Smooth muscle cell (in vitro differentiated cells): ENCODE data around the gene UPF3A. TPM values are rescaled to one million over a fixed set of nuclear protein-coding genes. Genes with fewer than 3 reads are reported as not detected.

Experiments used
- DNase-seq: peaks from one replicate; lab custom pipeline; 2025; ENCODE audit not compliant: unreplicated experiment; lab: John Stamatoyannopoulos, UW
- H2AFZ ChIP-seq: fragments of 200-600 bp; sonication (generic); 2 replicates; pipeline ENCODE4 v1.6.0; 2016; ENCODE audit warnings: antibody characterized with exemption, low read depth, mild to moderate bottlenecking
- H3F3A ChIP-seq: fragments of 200-600 bp; sonication (generic); 2 replicates; pipeline ENCODE4 v1.6.0; 2017; ENCODE audit warnings: antibody characterized with exemption, low read depth
- H3K27ac ChIP-seq: fragments of 200-600 bp; sonication (generic); 2 replicates; pipeline ENCODE4 v1.5.1; 2016; ENCODE audit warnings: low read depth, mild to moderate bottlenecking
- H3K27me3 ChIP-seq: fragments of 200-600 bp; sonication (generic); 2 replicates; pipeline ENCODE4 v1.6.1; 2016; ENCODE audit warnings: low read depth, mild to moderate bottlenecking
- H3K36me3 ChIP-seq: fragments of 200-600 bp; sonication (generic); 2 replicates; pipeline ENCODE4 v1.5.1; 2016; ENCODE audit warnings: low read depth
- H3K4me1 ChIP-seq: fragments of 200-600 bp; sonication (generic); 2 replicates; pipeline ENCODE4 v1.5.1; 2016; ENCODE audit warnings: low read depth
- H3K4me2 ChIP-seq: fragments of 200-600 bp; sonication (generic); 2 replicates; pipeline ENCODE4 v1.6.0; 2016; ENCODE audit warnings: mild to moderate bottlenecking
- H3K4me3 ChIP-seq: fragments of 200-600 bp; sonication (generic); 2 replicates; pipeline ENCODE4 v1.5.1; 2016; ENCODE audit warnings: mild to moderate bottlenecking
- H3K79me2 ChIP-seq: fragments of 200-600 bp; sonication (generic); 2 replicates; pipeline ENCODE4 v1.6.0; 2016; ENCODE audit warnings: low read depth, mild to moderate bottlenecking
- H3K9ac ChIP-seq: fragments of 200-600 bp; sonication (generic); 2 replicates; pipeline ENCODE4 v1.6.0; 2016; ENCODE audit warnings: low read depth
- H3K9me3 ChIP-seq: fragments of 200-600 bp; sonication (generic); replicated peaks from 2 replicates; pipeline ENCODE4 v1.5.1; 2016; ENCODE audit warnings: low read depth
- H4K20me1 ChIP-seq: fragments of 200-600 bp; sonication (generic); 2 replicates; pipeline ENCODE4 v1.6.0; 2016; ENCODE audit warnings: low read depth
- CTCF ChIP-seq: fragments of 200-600 bp; sonication (generic); IDR thresholded peaks from 2 replicates; pipeline ENCODE4 v1.5.1; 2017; ENCODE audit warnings: borderline replicate concordance, mild to moderate bottlenecking, antibody characterized with exemption; ENCODE audit not compliant: insufficient read depth, poor library complexity, severe bottlenecking
- WGBS: methylation state at CpG from one replicate; pipeline ENCODE4 v1.1.7; 2016; ENCODE audit warnings: low lambda C conversion rate; 5-methylcytosine and 5-hydroxymethylcytosine counted together
- polyA plus RNA-seq: library from polyadenylated mRNA; unstranded; fragments of >200 nt; fragmentation: Nextera tagmentation; extraction: Ambion mirVana; gene quantifications from 2 replicates; pipeline ENCODE4 v1.2.1, GENCODE V29; 2016
- total RNA-seq: library from RNA; depleted of rRNA; stranded (reverse); fragments of >200 nt; gene quantifications from 2 replicates; pipeline ENCODE4 v1.2.3, GENCODE V29; 2014

UPF3A gene
- total and polyA plus RNA-seq, 2 experiments from 2014 or later: 22.4 to 34.1 TPM

GRCh38 chr13:114285166-114285808 is 3.9 kb downstream of the UPF3A start:
- Histone ChIP-seq H3K36me3 (no peaks in the 10 kb centered on the region), H3K27ac (peak overlapping the region; percentile 84)

DNA sequence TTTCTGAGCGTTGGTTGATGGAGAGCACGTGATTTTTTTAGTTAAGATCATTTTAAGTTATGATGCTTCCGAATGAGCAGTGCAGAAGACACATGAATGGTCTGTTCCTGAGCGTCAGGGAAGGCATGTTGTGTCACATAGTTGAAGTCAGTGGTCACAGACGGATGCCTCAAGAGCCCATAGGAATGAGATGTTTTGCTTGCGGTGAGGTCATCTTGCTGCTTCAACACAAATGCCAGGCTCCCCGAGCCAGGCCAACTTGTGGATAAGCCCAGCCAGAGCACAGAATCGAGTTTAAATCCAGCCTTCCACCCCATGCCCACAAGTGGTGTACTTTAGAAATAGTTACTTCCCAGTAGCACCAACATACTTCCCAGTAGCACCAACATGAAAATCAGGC is 5.4 kb downstream of the UPF3A start:
- DNase-seq: no peak

More at GRCh38 chr13:114285166-114285808, 3.9 kb downstream of the UPF3A start:
- Histone ChIP-seq H3K79me2 (peaks cover 59% of the 10 kb centered on the region), H3F3A (peaks cover 13% of the 10 kb centered on the region), H3K4me1 (peaks cover 18% of the 10 kb centered on the region), H3K27me3 (no peaks in the 10 kb centered on the region), H3K9ac (peak overlapping the region; percentile 4), H3K4me2 (no peak overlapping the region), H4K20me1 (peaks cover 13% of the 10 kb centered on the region), H2AFZ (no peak overlapping the region), H3K9me3 (no peaks in the 10 kb centered on the region), H3K4me3 (no peak overlapping the region)
- TF ChIP-seq CTCF: no peak
- 97% methylated on average over 4 of the region's 4 CpGs for WGBS
- no peak for DNase-seq

DNA sequence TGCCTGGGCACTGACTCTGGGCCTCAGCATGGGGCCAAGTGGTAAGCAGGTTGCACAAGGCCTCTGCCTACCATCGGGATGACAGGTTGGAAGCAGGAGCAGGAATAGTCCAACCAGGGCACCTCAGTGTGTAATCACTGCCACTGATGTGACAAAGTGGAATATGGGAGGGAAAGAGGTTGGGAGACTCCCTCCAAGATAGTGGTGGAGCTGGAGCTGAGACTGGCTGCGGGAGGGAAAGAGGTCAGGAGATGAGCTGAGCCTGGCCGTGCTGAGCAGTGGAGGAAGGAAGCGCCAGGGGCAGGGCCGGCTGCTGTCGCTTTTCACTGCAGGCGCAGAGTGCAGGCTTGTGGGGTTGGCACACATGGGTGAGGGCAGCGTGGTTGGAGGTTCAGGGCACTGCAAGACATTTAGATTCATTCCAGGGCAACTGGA is 6.8 kb downstream of the UPF3A start:
- Histone ChIP-seq H3K4me3 (no peak overlapping the region), H3K4me2 (no peak overlapping the region), H3K9ac (no peak overlapping the region), H3K27ac (no peak overlapping the region), H3K79me2 (peaks cover 50% of the 10 kb centered on the region), H3F3A (peaks cover 9% of the 10 kb centered on the region), H2AFZ (no peak overlapping the region), H3K4me1 (peaks cover 5% of the 10 kb centered on the region), H3K27me3 (no peaks in the 10 kb centered on the region), H3K9me3 (no peaks in the 10 kb centered on the region), H3K36me3 (peaks cover 9% of the 10 kb centered on the region), H4K20me1 (peaks cover 14% of the 10 kb centered on the region)
- DNase-seq: no peak
- TF ChIP-seq CTCF: no peak
- WGBS: 93% methylated on average over 8 of the region's 8 CpGs

More for the DNA sequence above, 5.4 kb downstream of the UPF3A start:
- peaks cover 4% of the 10 kb centered on the region for H3K36me3 ChIP-seq
- peaks cover 14% of the 10 kb centered on the region for H4K20me1 ChIP-seq
- no peaks in the 10 kb centered on the region for H3K9me3 ChIP-seq
- no peak overlapping the region for H3K4me3 ChIP-seq
- no peak overlapping the region for H2AFZ ChIP-seq
- WGBS: 48% methylated on average over 8 of the region's 8 CpGs
- H3K79me2 ChIP-seq: peaks cover 59% of the 10 kb centered on the region
- H3K27me3 ChIP-seq: no peaks in the 10 kb centered on the region
- peaks cover 13% of the 10 kb centered on the region for H3K4me1 ChIP-seq
- peak overlapping the region; percentile 84 for H3K27ac ChIP-seq
- H3K4me2 ChIP-seq: peak overlapping the region; percentile 10
- peak overlapping the region; percentile 26 for H3K9ac ChIP-seq
- no peak for TF ChIP-seq CTCF
- peaks cover 9% of the 10 kb centered on the region for H3F3A ChIP-seq

- Histone ChIP-seq H3K27ac (no peak overlapping the region), H3F3A (no peaks in the 10 kb centered on the region), H2AFZ (no peak overlapping the region), H3K9me3 (no peaks in the 10 kb centered on the region), H4K20me1 (peaks cover 5% of the 10 kb centered on the region), H3K9ac (no peak overlapping the region), H3K79me2 (peaks cover 7% of the 10 kb centered on the region), H3K4me3 (no peak overlapping the region), H3K36me3 (peaks cover 8% of the 10 kb centered on the region), H3K4me2 (no peak overlapping the region), H3K27me3 (no peaks in the 10 kb centered on the region), H3K4me1 (no peaks in the 10 kb centered on the region)
- TF ChIP-seq CTCF: no peak
- WGBS: 97% methylated on average over 10 of the region's 10 CpGs
- no peak for DNase-seq
These were observed 15.0 kb downstream of the UPF3A start for GRCh38 chr13:114296448-114296847.
